OCI-M2 (cell line): Measurements from ENCODE around the gene CCDC57.

ENCODE experiments used
- DNase-seq: peaks from one replicate; lab custom pipeline; 2025; ENCODE audit not compliant: unreplicated experiment; lab: John Stamatoyannopoulos, UW

CCDC57 gene

GRCh38 chr17:82053130-82053529 lies 159.5 kb downstream of the CCDC57 start:
- DNase-seq = no peak

DNA sequence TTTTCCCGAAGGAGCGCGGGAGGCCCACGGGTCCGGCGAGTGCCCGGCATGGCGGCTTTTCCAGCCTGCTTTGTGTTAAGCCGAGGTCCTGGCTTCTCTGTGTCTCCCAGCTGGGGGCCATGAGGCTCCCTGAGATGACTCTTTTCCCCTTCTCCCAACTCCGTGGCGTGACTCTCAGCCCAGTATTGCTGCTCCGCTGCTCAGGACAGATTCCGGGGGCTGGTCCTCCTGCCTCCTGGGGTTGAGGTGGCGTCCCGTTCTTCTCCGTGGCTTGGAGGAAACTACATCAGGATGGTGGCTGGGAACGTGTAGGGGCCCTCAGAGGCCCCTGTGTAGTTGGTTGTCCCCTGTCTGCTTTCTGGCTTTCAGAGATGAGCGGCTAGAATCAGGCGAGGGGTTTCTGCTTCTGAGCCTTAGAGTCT lies 160.0 kb downstream of the CCDC57 start:
- DNase-seq = no peak

DNA sequence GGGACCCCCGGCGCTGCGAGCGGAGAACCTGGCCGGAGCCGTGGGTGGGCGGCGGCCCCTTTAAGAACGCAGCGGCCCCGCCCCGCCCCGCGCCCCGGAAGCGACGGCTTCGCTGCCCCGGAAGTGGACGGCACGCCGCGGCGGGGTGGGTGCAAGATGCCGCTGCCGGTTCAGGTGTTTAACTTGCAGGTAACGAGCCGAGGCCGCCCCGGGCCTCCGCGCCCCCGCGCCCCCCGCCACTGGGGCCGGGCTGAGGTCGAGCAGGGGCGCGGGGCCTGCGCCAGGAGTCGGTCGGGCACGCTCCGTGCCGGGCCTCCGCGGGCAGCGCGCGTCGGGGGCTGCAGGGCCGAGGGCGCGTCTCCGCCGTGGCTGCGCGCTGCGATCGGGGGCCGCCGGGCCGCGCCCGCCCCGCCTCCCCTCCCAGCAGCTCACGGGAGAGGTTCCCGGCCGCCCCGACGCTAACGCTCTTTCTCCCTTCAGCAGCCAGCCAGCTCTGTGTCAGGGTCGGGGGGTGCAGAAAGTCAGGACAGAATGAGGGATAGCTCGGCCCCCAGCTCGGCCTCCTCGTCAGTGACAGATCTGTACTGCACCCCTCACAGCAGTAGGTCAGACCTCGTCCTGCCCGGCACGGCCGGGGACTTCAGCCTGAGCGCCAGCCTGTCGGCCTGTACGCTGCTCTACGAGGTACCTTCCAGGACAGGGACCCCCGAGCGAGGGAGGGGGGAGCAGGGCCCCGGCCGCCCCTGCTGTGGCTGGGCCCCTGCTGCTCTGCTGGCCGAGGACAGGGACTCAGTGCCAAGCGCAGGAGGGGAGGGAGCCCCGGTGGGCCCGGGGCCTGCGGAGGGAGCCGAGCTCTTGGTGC lies 160.6 kb downstream of the CCDC57 start, which contains the start of the genes GPS1 and RFNG:
Gene GPS1 (plus strand): TSS at position 123 of the 862 bp plus-strand sequence. CDS start 34 bp downstream, at position 157.
Gene RFNG (minus strand): TSS at position 36 of the 862 bp plus-strand sequence. CDS start 45 bp downstream, outside the sequence.
- DNase-seq = no peak
